PFSK-1 (cell line): ENCODE data around the gene IFI16.

Experiments
- FOXP2 ChIP-seq: optimal IDR thresholded peaks from 2 replicates; pipeline ENCODE3; 2011; ENCODE audit warnings: borderline replicate concordance, control low read depth, inconsistent platforms; ENCODE audit not compliant: insufficient read depth; ENCODE audit errors: extremely low read length, extremely low read depth
- POLR2AphosphoS5 ChIP-seq: IDR thresholded peaks from 2 replicates; pipeline ENCODE4 v1.6.1; 2012; ENCODE audit warnings: low read depth, mild to moderate bottlenecking, control low read depth, low read length, moderate library complexity
- REST ChIP-seq, 2 experiments: IDR thresholded peaks; 2 replicates each; pipeline versions ENCODE4 v1.6.1 to v1.8.0; 2011 to 2012; ENCODE audit warnings: low read depth in 2 of 2, low read length in 2 of 2, control low read depth in 1 of 2, inconsistent platforms in 1 of 2, mild to moderate bottlenecking in 1 of 2, moderate library complexity in 1 of 2; ENCODE audit not compliant: insufficient read depth in 1 of 2
- SIN3A ChIP-seq: IDR thresholded peaks from 2 replicates; pipeline ENCODE4 v1.6.1; 2012; ENCODE audit warnings: mild to moderate bottlenecking, low read length, moderate library complexity, borderline replicate concordance; ENCODE audit not compliant: insufficient read depth
- TAF1 ChIP-seq: IDR thresholded peaks from 2 replicates; pipeline ENCODE4 v1.6.1; 2012; ENCODE audit warnings: low read length, control low read depth, borderline replicate concordance; ENCODE audit not compliant: insufficient read depth

The IFI16 gene

DNA sequence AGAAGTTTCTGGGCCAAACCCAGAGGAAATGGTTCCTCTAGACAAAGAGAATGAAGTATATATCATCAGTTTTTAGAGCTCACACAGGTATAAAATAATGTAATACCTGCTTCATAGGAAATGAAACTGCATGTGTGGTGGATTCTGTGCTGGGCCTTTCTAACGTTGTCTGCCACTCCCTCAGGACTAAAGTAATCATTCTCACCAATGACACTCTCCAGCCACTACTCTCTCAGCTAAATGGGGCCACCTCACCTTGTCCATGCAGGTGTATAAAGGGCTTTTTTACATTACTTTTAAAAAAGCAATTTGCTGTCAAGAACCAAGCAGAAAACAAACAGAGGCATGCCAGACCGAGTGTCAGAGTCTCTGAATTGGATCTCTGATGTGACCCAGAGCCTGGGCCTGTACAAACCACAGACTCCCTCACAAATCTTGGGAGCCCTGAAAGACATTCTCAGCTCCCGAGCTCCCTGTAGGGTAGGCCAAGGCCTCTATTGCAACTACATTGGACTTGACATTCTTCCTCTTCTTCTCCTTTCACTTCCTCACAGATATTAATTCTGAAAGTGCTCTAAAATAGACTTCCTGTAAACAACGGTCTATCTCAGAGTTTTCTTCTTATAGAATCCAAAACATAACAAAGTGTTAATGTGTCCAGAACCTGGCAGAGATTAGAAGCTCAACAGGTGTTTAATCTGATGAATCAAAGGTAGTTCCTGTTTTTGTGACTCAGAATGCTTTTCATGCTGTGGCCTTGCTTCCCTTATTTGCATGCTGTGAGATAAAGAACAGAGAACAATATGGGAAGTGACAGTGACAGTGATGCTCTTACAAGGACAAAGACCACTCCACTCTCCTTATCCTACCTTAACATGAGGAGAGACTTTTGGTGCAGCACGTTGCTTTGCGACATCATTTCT, 58.3 kb downstream of the IFI16 start:
- TF ChIP-seq REST (IDR thresholded peaks at IDR 0.05; ENCODE audit: insufficient read depth in 1 of 2, low read depth in 2 of 2, low read length in 2 of 2) (no peak), SIN3A (no peak), TAF1 (no peak), FOXP2 (no peak), POLR2AphosphoS5 (no peak)

DNA sequence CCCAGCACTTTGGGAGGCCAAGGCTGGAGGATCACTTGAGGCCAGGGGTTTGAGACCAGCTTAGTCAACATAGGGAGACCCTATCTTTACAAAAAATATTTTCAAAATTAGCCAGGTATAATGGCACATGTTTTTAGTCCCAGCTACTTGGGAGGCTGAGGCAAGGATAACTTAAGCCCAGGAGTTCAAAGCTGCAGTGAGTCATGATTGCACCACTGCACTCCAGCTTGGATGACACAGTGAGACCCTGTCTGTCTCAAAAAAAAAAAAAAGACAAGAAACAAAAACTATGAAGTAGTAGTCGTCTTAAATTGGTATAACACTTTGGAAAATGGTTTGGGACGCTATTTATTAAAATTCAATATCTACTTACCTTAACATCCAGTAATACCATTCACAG, 59.2 kb downstream of the IFI16 start:
- TF ChIP-seq FOXP2 (no peak), POLR2AphosphoS5 (no peak), REST (IDR thresholded peaks at IDR 0.05; ENCODE audit: insufficient read depth in 1 of 2, low read depth in 2 of 2, low read length in 2 of 2) (no peak), SIN3A (no peak), TAF1 (no peak)

GRCh38 chr1:159071970-159072582, 62.4 kb downstream of the IFI16 start:
- TF ChIP-seq TAF1: no peak
- no peak for TF ChIP-seq FOXP2
- TF ChIP-seq POLR2AphosphoS5: no peak
- TF ChIP-seq SIN3A: no peak

GRCh38 chr1:159076438-159077119, 66.9 kb downstream of the IFI16 start, which contains the start of gene AIM2:
AIM2 (minus strand) TSS chr1:159076766; CDS start chr1:159073499, 3,267 bp downstream.
- TF ChIP-seq TAF1: no peak
- no peak for TF ChIP-seq REST (IDR thresholded peaks at IDR 0.05; ENCODE audit: insufficient read depth in 1 of 2, low read depth in 2 of 2, low read length in 2 of 2)
- no peak for TF ChIP-seq SIN3A
- no peak for TF ChIP-seq POLR2AphosphoS5
- TF ChIP-seq FOXP2: no peak

GRCh38 chr1:159077120-159077961, 67.6 kb downstream of the IFI16 start:
- TF ChIP-seq FOXP2: no peak
